Measurements from ENCODE around the gene NEB. TPM values are rescaled to one million over a fixed set of nuclear protein-coding genes. Genes with fewer than 3 reads are reported as not detected.

Gene NEB
- total and polyA plus RNA-seq, 2 of the 4 experiments (the other 2 are of a cell fraction) = under 0.01 TPM; not detected in 1

GRCh38 chr2:151716721-151717120, 17.6 kb downstream of the NEB start:
- H3K4me1 ChIP-seq (ENCODE audit: control insufficient read depth, insufficient read depth, low read length) = no peaks in the 10 kb centered on the region
- no peaks in the 10 kb centered on the region for H3K9me1 ChIP-seq (ENCODE audit: insufficient read depth, low read length)
- WGBS, 2 experiments (ENCODE audit: extremely low coverage in 2 of 2, insufficient read length in 1 of 2) = no CpG with 5 or more reads among the region's 2 CpGs
- no peak overlapping the region for H3K18ac ChIP-seq (ENCODE audit: low read depth, low read length)
- no peak overlapping the region for H3K14ac ChIP-seq (replicated peaks; ENCODE audit: low read depth, low read length)
- no peak overlapping the region for H3K56ac ChIP-seq (ENCODE audit: extremely low read depth, insufficient read depth, low read length)
- no peak overlapping the region for H3K4me3 ChIP-seq (ENCODE audit: insufficient read depth, low read depth, low read length)
- H2AFZ ChIP-seq (replicated peaks; ENCODE audit: low read length, poor library complexity) = no peak overlapping the region
- no peak overlapping the region for H2BK5ac ChIP-seq (ENCODE audit: low read depth, low read length, poor library complexity, severe bottlenecking)
- intact Hi-C loops (cut with micrococcal nuclease) = no loop called here
- no peak overlapping the region for H2BK15ac ChIP-seq (ENCODE audit: low read depth, low read length)
- H4K5ac ChIP-seq (ENCODE audit: low read depth, low read length) = no peak overlapping the region
- TF ChIP-seq CEBPB (IDR thresholded peaks at IDR 0.05; ENCODE audit: low read depth, low read length) = no peak
- TF ChIP-seq RFX5 (IDR thresholded peaks at IDR 0.05; ENCODE audit: low read depth, low read length) = no peak
- no peak for TF ChIP-seq CTCF (conservative IDR thresholded peaks at IDR 0.05; ENCODE audit: low read depth, low read length)
- TF ChIP-seq POLR2A (IDR thresholded peaks at IDR 0.05; ENCODE audit: low read depth, low read length) = no peak
- no peak for TF ChIP-seq ELK1 (IDR thresholded peaks at IDR 0.05; ENCODE audit: borderline replicate concordance, low read depth, low read length)
- TF ChIP-seq RAD21 (IDR thresholded peaks at IDR 0.05; ENCODE audit: low read length) = no peak
- no peak for TF ChIP-seq CHD1 (IDR thresholded peaks at IDR 0.05; ENCODE audit: low read depth, low read length)
- no peak for TF ChIP-seq SMC3 (IDR thresholded peaks at IDR 0.05; ENCODE audit: low read depth, low read length)
- TF ChIP-seq BHLHE40 (IDR thresholded peaks at IDR 0.05; ENCODE audit: low read depth, low read length) = no peak
- no peak for TF ChIP-seq MAZ (IDR thresholded peaks at IDR 0.05; ENCODE audit: borderline replicate concordance, low read depth, low read length)
- no peak for TF ChIP-seq USF2 (IDR thresholded peaks at IDR 0.05; ENCODE audit: low read depth, low read length)
- no peak for TF ChIP-seq FOS (IDR thresholded peaks at IDR 0.05; ENCODE audit: low read depth, low read length)
- TF ChIP-seq RCOR1 (IDR thresholded peaks at IDR 0.05; ENCODE audit: insufficient replicate concordance, low read length) = no peak
- no peak for TF ChIP-seq NFE2L2 (IDR thresholded peaks at IDR 0.05; ENCODE audit: low read depth, low read length)
- no peak for TF ChIP-seq MAFK (IDR thresholded peaks at IDR 0.05; ENCODE audit: low read depth, low read length)
- TF ChIP-seq MXI1 (IDR thresholded peaks at IDR 0.05; ENCODE audit: borderline replicate concordance, low read depth, low read length) = no peak
- no peak overlapping the region for H2AK9ac ChIP-seq (replicated peaks; ENCODE audit: low read depth, low read length, poor library complexity)
- H3K27me3 ChIP-seq (ENCODE audit: control insufficient read depth, insufficient read depth, low read length) = no peaks in the 10 kb centered on the region; the same call in 1 of the 2 replicates
- BruUV-seq (replicated peaks) = no TSS peak
- no peak overlapping the region for H3K23ac ChIP-seq (ENCODE audit: low read depth, low read length)
- no peaks in the 10 kb centered on the region for H3K79me1 ChIP-seq (ENCODE audit: low read depth in 1 of 2, low read length in 2 of 2)
- dilution Hi-C loops (cut with HindIII; ENCODE audit: low sequenced_read_pairs, unreplicated experiment) = no loop called here
- no peaks in the 10 kb centered on the region for H4K20me1 ChIP-seq (ENCODE audit: insufficient read depth, low read length)
- no peaks in the 10 kb centered on the region for H3K9me3 ChIP-seq (ENCODE audit: control insufficient read depth, insufficient read depth, low read length)
- in situ Hi-C loops (cut with MboI; ENCODE audit: low sequenced_read_pairs) = no loop called here
- no peak overlapping the region for H3K27ac ChIP-seq (ENCODE audit: insufficient read depth, low read length)
- DNase-seq (no peak), ATAC-seq (ENCODE audit: low read depth) (no peak)
- no peak overlapping the region for H2AK5ac ChIP-seq (ENCODE audit: low read depth, low read length)
- H3K36me3 ChIP-seq (ENCODE audit: control insufficient read depth, insufficient read depth, low read length) = no peaks in the 10 kb centered on the region
- ChIA-PET POLR2A (ENCODE audit: unreplicated experiment) (no interaction called here), CTCF (no interaction called here)
- no peak overlapping the region for H3K4ac ChIP-seq (ENCODE audit: low read depth, low read length)
- H3K9ac ChIP-seq (ENCODE audit: low read depth, low read length) = no peak overlapping the region
- no peak overlapping the region for H4K91ac ChIP-seq (ENCODE audit: insufficient read depth, low read depth, low read length)
- no peak overlapping the region for H2BK120ac ChIP-seq (ENCODE audit: low read depth, low read length)
- no peak overlapping the region for H2BK20ac ChIP-seq (ENCODE audit: low read depth, low read length)
- H3K4me2 ChIP-seq (ENCODE audit: low read depth, low read length) = no peak overlapping the region
- no peak overlapping the region for H4K8ac ChIP-seq (ENCODE audit: low read depth in 2 of 2, low read length in 2 of 2)

All from IMR-90 (cell line).